ENCODE results near the gene PCSK6. TPM values are rescaled to one million over a fixed set of nuclear protein-coding genes. Genes with fewer than 3 reads are reported as not detected.
"Not testable (repeated sequence)": the region's sequence is repeated elsewhere in the genome, so short reads cannot be mapped to it uniquely, and the experiment has no call there.

Gene PCSK6
- total RNA-seq, 1 experiment from 2014 or later, result 11.5 TPM

DNA sequence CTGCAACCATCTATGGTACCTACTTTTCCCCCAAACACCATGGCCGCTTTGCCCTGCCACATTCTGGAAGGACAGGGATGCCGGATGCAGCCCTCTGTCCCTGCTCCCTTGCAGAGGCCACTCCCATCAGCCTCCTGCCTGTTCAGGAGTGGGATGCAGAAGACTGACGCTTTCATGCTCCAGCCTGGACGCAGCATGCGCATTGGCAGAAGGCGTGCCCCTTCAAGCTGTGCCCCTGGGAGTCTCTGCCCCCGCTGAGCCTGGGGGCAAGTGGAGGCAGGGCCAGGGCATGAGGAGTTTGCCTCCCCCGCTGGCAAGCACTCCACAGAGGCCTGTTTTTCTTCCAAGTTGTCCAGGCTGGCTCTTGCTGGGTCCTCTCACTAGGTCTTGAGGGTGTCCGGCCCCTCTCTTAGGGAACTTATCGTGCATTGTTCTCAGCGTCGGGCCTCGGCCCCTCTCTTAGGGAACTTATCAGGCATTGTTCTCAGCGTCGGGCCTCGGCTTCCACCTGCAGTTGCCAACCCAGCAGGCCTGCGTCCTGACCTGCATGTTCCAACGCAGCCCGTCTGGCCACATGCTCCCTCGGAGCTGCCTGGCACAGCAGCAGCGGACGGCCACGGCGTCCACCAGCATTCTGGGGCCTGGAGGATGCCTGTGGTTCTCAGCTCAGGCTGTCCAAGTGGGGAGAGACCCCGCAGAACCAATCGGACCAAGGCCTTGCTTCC is 179.9 kb downstream of the PCSK6 start:
- in situ Hi-C loops (cut with HindIII; ENCODE audit: low pct_unique_long_range_greater_than_20kb, low sequenced_read_pairs), result no loop called here
- DNase-seq (ENCODE audit: low read depth, low spot score), result no peak

DNA sequence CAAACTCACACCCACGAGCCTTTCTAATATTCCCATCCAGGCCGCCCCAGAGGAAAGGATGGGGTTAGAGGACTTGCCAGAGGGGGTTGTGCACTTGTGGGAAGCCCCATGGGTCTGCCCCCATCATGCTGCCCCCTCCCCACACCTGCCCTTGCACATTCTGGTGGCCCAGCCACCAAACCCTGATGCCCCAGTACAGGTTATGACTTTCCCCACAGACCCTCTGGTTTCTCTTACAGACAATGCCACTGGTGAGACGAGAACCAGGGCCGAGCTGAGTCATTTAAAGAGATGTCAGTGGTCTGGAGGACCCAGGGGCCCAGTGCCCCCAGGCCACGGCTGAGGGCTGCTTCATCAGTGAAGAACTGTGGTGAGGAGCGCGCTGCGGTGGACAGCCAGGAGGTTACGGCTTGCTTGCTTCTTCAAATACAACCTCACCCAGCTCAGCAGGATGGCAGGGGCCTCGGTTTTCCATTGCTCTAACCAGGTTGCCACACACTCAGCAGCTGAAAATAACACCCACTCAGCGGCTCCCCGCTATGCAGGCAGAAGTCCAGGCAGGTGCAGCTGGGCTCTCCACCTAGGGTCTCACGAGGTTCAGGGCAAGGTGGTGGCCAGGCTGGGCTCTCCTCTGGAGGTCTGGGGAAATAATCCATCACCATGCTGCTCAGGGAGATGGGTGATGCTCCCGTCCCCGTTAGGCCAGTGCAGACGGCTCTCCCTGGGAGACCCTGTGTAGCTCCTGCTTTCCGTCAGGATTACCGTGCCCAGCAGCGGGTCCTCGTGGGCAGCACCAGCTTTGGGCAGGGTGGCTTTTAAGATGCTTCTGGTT is 180.7 kb downstream of the PCSK6 start:
- DNase-seq (ENCODE audit: low read depth, low spot score), result no peak
- in situ Hi-C loops (cut with HindIII; ENCODE audit: low pct_unique_long_range_greater_than_20kb, low sequenced_read_pairs), result no loop called here

- no peak for DNase-seq (ENCODE audit: low read depth, low spot score)
- in situ Hi-C loops (cut with HindIII; ENCODE audit: low pct_unique_long_range_greater_than_20kb, low sequenced_read_pairs), result no loop called here
Observed at GRCh38 chr15:101307897-101308603, 181.5 kb downstream of the PCSK6 start.

- in situ Hi-C loops (cut with HindIII; ENCODE audit: low pct_unique_long_range_greater_than_20kb, low sequenced_read_pairs), result no loop called here
- no peak for DNase-seq (ENCODE audit: low read depth, low spot score)
Observed at GRCh38 chr15:101307048-101307896, 182.2 kb downstream of the PCSK6 start.

DNA sequence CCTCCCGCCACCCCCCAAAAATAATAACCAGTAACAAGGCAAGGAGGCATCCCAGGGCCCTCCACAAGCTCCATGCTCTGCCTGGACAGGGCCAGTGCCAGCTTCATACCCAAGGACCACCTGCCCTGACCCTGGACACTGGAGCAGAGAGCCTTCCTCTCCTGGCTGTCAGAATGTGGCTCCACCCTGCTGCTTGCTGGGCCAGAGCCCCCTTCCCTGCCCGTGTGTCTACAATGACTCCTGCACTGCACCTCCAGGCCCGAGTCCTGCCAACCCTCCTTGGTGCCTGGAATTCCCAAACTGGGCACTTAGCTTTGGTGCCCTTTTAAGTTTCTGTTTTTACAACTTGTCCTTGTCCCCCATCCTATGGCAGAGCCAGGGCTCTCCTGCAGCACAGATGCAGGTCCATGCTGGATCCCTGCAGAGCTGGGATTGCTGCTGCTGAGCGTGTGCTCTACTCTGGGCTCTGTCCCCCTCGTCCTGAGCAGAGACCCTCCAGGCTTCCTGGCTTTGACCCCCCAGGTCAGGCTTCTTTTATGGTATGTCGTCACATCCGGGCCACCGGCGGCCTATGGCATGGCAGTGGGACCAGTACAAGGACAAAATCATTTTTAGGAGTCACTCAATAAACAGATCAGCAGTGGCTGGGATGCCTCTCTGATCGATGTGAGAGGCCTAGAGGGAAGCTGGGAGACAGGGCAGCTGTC is 183.0 kb downstream of the PCSK6 start:
- DNase-seq (ENCODE audit: low read depth, low spot score), result no peak
- in situ Hi-C loops (cut with HindIII; ENCODE audit: low pct_unique_long_range_greater_than_20kb, low sequenced_read_pairs), result no loop called here

- DNase-seq (ENCODE audit: low read depth, low spot score), result no peak
Observed at GRCh38 chr15:101305820-101306255, 183.7 kb downstream of the PCSK6 start.

GRCh38 chr15:101303408-101303807 is 186.1 kb downstream of the PCSK6 start:
- DNase-seq (ENCODE audit: low read depth, low spot score), result no peak
- in situ Hi-C loops (cut with HindIII; ENCODE audit: low pct_unique_long_range_greater_than_20kb, low sequenced_read_pairs), result no loop called here

More at GRCh38 chr15:101305820-101306255, 183.7 kb downstream of the PCSK6 start:
- in situ Hi-C loops (cut with HindIII; ENCODE audit: low pct_unique_long_range_greater_than_20kb, low sequenced_read_pairs), result no loop called here

DNA sequence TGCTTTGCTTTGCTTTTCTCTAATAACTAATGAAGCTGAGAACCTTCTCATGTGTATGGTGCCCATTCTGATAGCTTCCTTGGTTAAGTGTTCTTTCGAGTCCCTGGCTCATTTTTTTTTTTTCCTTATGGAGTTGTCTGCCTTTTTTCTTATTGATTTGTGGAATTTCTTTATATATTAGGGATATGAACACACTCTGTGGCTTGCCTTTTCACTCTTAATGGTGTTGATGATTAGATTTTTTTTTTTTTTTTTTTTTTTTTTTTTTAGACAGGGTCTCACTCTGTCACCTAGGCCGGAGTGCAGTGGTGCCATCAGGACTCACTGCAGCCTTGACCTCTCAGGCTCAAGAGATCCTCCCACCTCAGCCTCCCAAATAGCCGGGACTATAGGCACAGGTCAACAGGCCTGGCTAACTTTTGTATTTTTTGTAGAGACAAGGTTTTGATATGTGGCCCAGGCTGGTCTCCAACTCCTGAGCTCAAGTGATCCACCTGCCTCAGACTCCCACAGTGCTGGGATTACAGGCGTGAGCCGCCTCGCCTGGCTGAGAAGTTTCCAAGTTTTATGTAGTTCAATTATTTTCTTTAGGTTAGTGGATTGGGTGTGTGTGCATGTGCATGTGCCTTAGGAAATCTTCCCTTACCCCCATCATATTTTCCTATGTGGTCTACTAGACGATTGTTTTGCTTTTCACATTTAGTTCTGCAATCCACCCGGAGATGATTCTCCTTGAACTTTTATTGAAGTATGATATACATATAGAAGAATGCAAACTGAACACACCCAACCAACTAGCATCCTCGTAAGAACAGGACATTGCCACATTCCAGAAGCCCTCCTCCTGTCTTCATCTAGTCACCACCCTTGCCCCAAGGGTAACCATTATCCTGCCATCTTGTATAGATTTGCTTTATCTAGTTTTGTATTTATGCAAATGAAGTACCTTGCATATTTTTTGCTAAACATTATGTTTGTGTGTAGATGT is 192.8 kb downstream of the PCSK6 start:
- in situ Hi-C loops (cut with HindIII; ENCODE audit: low pct_unique_long_range_greater_than_20kb, low sequenced_read_pairs), result no loop called here
- no peak for DNase-seq (ENCODE audit: low read depth, low spot score)

- in situ Hi-C loops (cut with HindIII; ENCODE audit: low pct_unique_long_range_greater_than_20kb, low sequenced_read_pairs), result no loop called here
- DNase-seq (ENCODE audit: low read depth, low spot score), result no peak
Observed at GRCh38 chr15:101295607-101296161, 193.8 kb downstream of the PCSK6 start.

DNA sequence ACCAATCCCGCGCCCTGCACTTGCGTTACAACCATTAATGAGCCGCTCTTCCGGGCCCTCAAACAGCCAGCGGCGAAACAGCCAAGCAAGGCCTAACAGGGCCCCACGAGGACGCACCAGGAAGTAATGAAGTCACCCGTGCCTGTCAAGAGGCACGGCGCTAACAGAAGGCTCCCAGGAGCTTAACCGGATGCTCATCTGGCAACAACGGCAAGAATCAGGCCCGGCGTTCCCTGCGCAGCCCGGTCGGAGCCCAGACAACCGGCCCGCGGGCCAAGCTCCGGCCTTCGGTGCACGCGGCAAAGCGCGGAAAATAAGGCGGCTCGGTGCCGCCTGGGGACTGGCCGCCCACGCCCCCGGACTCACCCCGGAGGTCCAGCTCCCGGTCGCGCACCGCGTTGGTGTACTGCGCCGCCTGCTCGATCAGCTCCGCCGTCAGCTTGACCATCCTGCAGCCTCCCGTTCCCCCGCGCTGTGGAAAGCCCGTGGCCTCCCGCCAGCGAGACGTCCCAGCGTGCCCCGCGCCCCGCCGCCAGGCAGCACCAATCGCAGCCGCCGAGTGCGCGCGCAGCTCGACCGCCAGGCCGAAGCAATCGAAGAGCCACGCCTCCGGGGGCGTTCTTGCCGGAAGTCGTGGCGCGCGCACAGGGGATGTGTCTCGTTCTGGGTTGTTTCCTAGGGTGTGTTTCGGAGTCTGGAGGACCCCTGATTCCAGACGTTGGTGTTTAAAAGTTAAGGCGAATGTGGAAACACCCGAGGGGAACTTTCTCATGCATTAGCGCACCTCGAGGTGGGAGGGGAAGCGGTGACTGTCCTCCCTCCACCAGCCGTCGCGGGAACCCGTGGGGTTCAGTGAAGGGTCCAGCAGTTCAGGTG is 194.5 kb downstream of the PCSK6 start, which contains the start of gene SNRPA1:
Gene SNRPA1 (minus strand): TSS at position 518 of the 876 bp plus-strand sequence. CDS start 70 bp downstream, at position 448.
- peak; percentile 93 for DNase-seq (ENCODE audit: low read depth, low spot score)
- in situ Hi-C loops (cut with HindIII; ENCODE audit: low pct_unique_long_range_greater_than_20kb, low sequenced_read_pairs), result no loop called here

DNA sequence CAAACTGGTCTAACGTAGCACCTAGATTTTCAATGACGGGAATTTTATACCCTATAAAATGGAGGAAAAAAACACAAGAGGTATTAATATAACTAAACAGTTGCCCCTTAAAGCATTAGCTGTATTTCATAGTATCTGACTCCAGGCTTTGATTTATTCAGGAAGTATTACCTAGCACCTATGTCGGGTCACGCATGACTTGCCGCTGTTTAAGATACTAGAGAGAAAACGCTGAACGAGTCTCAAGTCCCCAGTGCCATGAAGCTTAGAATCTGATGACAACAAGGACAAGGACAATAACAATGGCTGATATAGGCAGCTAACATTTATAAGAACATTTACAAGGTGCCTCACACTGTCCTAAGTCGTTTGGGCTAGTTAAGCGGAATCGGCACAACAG is 196.4 kb downstream of the PCSK6 start:
- no peak for DNase-seq (ENCODE audit: low read depth, low spot score)
- in situ Hi-C loops (cut with HindIII; ENCODE audit: low pct_unique_long_range_greater_than_20kb, low sequenced_read_pairs), result no loop called here

DNA sequence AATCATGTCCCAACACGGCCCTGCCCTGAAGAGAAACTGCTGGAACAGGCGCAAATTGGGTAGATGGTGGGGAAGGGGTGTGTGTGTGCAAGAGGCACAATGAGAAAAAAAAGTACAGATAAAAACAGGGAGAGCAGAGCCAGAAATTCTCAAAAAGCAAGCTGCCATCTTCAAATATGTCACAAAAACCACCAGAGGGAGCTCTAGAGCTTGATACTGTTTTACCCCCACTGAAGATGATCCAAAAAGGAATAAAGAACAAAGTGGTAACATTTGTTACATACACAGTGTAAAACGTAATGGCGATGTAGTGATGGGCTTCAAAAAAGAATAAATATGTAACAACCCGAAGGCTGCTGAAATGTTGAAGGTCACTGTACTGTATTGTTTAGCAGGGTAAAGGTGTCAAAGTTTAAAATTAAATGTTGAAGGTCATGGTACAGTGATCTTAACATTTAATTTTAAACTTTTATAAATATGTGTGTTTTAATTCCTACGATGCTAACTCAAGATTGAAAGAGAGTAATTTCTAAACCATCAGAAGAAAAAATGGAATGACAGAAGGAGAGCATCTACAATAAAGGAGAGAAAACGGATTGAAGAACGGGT is 200.5 kb downstream of the PCSK6 start:
- in situ Hi-C loops (cut with HindIII; ENCODE audit: low pct_unique_long_range_greater_than_20kb, low sequenced_read_pairs), result no loop called here
- peak; percentile 74 for DNase-seq (ENCODE audit: low read depth, low spot score)

DNA sequence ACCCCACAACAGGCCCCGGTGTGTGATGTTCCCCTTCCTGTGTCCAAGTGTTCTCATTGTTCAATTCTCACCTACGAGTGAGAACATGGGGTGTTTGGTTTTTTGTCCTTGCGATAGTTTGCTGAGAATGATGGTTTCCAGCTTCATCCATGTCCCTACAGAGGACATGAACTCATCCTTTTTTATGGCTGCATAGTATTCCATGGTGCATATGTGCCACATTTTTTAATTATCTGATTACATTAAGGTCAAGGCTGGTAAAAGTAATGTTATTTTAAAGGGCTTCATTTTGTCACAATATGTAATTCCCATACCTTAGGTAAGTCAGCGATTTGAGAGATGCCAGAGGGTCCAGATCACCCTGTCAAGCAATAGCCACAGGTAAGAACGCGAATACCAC is 202.2 kb downstream of the PCSK6 start:
- DNase-seq (ENCODE audit: low read depth, low spot score); in situ Hi-C loops (cut with HindIII; ENCODE audit: low pct_unique_long_range_greater_than_20kb, low sequenced_read_pairs): not testable (repeated sequence)

DNA sequence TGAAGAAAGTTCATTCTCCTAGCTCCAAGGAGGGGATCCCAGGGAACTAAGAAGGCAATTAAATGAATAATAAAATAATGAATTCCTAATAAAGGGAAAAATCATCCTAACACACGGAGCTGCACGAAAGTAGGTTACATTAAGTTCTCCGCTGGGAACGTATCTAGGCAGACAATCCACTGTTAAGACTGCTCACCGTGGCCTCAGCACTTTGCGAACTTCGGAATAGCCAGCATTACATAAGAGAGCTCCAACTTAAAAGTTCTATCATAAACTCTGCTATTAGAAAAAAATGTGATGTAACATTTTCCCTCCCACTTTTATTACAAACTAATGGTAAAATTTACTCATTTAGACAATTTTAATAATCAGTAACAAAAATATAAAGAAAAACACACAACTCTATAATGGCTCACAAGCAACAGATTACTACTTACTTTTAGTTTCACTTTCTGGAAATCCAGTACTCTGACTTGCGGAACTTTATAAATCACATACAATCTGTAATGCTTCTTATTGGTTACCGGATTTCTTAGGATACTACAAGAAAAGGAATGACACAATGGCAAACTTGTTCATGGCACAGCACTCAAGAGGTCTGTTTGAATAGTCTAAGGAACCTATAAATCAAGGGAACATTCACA is 202.9 kb downstream of the PCSK6 start:
- no peak for DNase-seq (ENCODE audit: low read depth, low spot score)
- in situ Hi-C loops (cut with HindIII; ENCODE audit: low pct_unique_long_range_greater_than_20kb, low sequenced_read_pairs), result no loop called here
